GM11168 (cell line): ENCODE results near the gene ARHGEF6.
"Not testable (repeated sequence)": the region's sequence is repeated elsewhere in the genome, so short reads cannot be mapped to it uniquely, and the experiment has no call there.

ENCODE experiments used
- in situ Hi-C: fragments of 300-500 bp; cut with MboI; formaldehyde crosslinking; loops from one replicate; pipeline ENCODE4 v1.12.0; 2022; ENCODE audit warnings: low sequenced_read_pairs; ENCODE audit not compliant: unreplicated experiment

Gene ARHGEF6, protein sequence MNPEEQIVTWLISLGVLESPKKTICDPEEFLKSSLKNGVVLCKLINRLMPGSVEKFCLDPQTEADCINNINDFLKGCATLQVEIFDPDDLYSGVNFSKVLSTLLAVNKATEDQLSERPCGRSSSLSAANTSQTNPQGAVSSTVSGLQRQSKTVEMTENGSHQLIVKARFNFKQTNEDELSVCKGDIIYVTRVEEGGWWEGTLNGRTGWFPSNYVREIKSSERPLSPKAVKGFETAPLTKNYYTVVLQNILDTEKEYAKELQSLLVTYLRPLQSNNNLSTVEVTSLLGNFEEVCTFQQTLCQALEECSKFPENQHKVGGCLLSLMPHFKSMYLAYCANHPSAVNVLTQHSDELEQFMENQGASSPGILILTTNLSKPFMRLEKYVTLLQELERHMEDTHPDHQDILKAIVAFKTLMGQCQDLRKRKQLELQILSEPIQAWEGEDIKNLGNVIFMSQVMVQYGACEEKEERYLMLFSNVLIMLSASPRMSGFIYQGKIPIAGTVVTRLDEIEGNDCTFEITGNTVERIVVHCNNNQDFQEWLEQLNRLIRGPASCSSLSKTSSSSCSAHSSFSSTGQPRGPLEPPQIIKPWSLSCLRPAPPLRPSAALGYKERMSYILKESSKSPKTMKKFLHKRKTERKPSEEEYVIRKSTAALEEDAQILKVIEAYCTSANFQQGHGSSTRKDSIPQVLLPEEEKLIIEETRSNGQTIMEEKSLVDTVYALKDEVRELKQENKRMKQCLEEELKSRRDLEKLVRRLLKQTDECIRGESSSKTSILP

DNA sequence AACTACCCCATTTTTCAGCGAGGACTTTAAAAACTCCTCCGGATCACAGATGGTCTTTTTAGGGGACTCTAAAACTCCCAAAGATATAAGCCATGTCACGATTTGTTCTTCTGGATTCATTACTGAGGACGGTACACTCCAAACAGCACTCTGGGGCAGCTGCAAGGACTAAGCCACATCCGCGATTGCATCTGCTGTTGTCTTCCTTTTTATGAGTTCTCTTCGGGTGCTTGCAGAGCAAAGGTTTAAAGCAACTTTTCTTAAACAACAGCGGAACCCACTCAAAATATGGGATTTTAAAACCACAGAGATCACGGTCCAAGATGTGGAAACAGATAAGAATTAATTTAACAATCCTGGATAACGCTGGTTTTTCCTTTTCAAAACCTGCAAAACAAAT lies at the start of gene ARHGEF6:
Gene ARHGEF6, minus strand, starts transcription at position 170 of the 400 bp plus-strand sequence. Its CDS starts 50 bp downstream, at position 120.
- in situ Hi-C loops, result no loop called here

- in situ Hi-C loops, result no loop called here
Observed at GRCh38 chrX:136829413-136829812, 48.7 kb upstream of the ARHGEF6 start.

DNA sequence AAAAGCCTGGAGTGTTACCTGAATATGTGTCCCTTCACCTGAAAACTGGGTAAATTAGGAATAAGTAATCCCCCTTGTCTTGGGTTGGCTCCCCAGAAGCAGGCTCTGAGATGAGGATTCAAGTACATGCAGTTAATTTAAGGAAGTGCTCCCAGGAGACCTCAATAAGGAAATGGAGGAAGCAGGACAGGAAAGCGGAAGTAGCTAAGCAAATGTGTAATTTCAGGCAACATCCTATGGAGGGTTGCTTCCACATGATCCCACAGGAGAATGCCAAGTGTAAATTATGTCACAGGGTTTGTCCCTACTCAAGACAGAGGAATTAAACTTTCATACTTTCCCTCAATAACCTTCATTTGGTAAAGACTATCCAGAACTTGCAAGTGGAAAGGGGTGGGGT lies 48.1 kb upstream of the ARHGEF6 start:
- in situ Hi-C loops, result no loop called here

GRCh38 chrX:136827026-136827425 lies 46.3 kb upstream of the ARHGEF6 start:
- in situ Hi-C loops, result no loop called here

DNA sequence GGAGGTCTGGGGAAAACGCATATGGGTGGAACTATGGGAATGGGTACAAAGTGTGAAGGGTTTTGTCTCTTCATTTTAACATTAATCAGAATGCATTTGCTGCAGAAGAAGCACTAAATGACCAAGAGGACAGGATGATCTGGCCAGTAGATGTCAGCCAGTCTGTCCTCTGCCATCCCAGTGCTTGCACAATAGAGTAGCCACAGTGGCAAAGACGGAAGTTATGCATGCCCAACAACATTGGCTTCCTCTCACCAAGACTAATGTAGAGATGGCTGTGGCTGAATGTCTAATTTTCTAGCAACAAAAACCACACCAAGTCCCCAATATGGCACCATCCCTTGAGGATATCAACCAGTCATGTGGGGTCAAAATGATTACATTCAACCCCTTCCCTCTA lies 45.0 kb upstream of the ARHGEF6 start:
- in situ Hi-C loops, result no loop called here

DNA sequence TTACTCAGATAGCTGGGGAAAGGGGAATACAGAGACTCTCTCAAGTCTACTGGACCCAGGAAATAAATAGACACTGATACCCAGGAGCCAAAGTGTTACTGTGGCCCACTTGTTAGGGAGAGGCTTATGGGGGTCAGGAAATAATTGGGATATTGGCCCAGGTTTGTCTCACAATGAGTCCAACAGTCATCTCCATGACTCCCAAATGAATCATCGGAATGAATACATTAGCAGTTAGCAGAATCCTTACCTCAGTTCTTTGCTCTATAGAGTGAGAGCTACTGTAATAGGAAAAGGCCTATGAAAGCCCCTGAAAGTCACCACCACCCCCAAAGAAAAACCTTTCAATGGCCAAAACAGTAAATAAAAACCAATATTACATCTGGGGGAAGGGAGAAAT lies 42.4 kb upstream of the ARHGEF6 start:
- in situ Hi-C loops, result no loop called here

DNA sequence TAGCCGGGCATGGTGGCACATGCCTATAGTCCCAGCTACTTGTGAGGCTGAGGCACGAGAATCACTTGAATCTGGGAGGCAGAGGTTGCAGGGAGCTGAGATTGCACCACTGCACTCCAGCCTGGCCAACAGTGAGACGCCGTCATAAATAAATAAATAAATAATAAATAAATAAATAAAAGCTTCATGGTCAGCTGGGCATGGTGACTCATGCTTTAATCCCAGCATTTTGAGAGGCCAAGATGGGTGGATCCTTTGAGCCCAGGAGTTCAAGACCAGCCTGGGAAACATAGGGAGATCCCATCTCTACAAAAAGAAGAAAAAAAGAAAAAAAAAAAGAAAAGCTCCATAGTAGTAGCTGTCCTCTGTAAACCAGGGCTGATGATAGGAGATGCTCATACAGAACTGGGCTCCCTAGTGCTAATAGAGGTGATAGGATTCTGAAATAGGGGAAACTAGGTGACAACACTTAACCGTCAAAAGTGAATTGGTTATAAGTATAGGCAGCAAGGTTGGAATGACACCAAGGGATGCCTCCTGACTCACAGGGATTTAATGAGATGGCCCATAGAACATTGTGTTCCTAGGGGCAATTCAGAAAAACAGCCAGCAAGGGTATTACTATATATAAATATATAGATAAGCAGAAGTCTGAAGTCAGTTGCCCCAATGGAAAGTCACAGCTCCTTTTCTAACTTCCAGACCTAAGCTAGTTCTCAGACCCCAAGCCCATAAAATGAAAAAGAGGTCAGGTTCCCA lies 41.8 kb upstream of the ARHGEF6 start:
- in situ Hi-C loops, result no loop called here

DNA sequence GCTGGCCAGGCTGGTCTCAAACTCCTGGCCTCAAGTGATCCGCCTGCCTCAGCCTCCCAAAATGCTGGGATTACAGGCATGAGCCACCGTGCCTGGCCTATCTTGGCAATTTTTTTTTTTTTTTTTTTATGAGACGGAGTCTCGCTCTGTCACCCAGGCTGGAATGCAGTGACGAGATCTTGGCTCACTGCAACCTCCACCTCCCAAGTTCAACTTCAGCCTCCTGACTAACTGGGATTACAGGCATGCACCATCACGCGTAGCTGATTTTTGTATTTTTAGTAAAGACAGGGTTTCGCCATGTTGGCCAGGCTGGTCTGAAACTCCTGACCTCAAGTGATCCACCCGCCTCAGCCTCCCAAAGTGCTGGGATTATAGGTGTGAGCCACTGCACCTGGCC lies 39.0 kb upstream of the ARHGEF6 start:
- in situ Hi-C loops, result not testable (repeated sequence)

DNA sequence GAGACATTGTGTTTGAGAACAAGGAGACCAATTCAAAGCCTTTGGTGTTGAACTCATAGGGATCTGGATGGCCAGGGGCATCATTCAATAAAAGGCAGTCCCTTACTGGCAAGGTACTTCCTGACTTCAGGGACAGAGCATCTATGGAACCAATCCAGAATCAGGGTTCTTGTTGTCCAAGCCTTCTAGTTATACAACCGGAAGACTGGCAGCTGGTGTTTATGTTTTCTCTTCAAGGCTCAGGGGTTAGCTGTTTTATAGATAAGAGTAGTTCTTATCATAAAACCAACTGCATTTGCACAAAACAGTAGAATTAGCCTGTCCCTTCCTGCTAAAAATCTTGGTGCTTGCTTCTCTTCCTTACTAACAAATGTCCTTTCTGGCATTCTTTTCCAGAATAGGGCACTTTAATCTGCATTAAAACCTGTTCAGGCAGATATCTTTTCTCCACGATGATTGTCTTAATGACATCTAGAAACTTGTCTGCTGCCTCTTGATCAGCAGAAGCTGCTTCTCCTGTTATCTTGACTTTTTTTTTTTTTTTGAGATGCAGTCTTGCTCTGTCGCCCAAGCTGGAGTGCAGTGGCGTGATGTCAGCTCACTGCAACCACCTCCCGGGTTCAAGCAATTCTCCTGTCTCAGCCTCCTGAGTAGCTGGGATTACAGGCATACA lies 38.4 kb upstream of the ARHGEF6 start:
- in situ Hi-C loops, result no loop called here

- in situ Hi-C loops, result no loop called here
Observed at GRCh38 chrX:136816975-136817374, 36.2 kb upstream of the ARHGEF6 start.

- in situ Hi-C loops, result no loop called here
Observed at GRCh38 chrX:136814847-136815750, 34.4 kb upstream of the ARHGEF6 start.

DNA sequence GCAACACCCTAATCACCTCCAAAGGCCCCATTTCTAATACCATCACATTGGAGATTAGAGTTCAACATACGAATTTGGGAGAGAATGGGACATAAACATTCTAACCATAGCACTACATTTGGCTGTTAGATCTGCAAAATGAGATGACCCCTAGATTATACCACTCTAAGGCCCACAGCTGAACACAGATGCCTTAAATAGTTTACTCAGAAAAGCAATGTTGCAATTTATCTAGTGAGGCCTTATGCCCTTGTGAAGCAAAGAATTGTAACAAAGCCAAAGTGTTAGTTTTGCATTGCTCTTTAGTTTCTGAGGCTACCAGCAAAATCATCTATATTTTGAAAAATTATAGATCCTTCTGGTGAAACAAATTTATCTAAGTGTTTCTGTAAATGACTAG lies 31.6 kb upstream of the ARHGEF6 start:
- in situ Hi-C loops, result no loop called here

GRCh38 chrX:136810493-136810892 lies 29.8 kb upstream of the ARHGEF6 start:
- in situ Hi-C loops, result no loop called here

- in situ Hi-C loops, result no loop called here
Observed at GRCh38 chrX:136806891-136807410, 26.2 kb upstream of the ARHGEF6 start.

DNA sequence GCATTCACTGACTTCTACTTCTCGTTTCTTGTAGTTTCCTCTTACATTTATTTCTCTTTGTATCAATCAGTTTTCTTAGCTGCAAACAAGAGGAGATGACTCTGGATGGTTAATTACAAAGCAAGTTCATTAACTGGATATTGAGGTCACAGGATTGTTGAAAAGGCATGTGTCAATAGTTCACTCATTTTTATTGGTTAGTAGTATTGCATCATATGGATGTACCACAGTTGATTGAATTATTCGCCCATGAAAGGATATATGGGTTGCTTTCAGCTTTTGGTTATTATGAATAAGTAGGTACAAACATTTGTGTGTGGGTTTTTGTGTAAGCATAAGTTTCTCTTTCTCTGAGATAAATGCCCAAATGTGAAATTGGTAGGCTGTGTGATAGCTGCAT lies 21.8 kb upstream of the ARHGEF6 start:
- in situ Hi-C loops, result no loop called here

GRCh38 chrX:136797787-136798186 lies 17.1 kb upstream of the ARHGEF6 start:
- in situ Hi-C loops, result no loop called here

- in situ Hi-C loops, result not testable (repeated sequence)
Observed at GRCh38 chrX:136795132-136795531, 14.4 kb upstream of the ARHGEF6 start.

- in situ Hi-C loops, result not testable (repeated sequence)
Observed at GRCh38 chrX:136794660-136795059, 13.9 kb upstream of the ARHGEF6 start.

GRCh38 chrX:136794080-136794479 lies 13.3 kb upstream of the ARHGEF6 start:
- in situ Hi-C loops, result no loop called here
